Trophoblast cell (in vitro differentiated cells and primary cell): ENCODE results near the gene EBF3.

ENCODE experiments used
- DNase-seq, 2 donors: peaks; one replicate each; pipeline ENCODE4 v3.0.0-alpha.2; 2016
- H2AFZ ChIP-seq: 2 replicates; pipeline ENCODE4 v1.6.1; 2013; ENCODE audit warnings: low read length, moderate library complexity, mild to moderate bottlenecking; ENCODE audit not compliant: insufficient read depth, poor library complexity
- H2AK5ac ChIP-seq: 2 replicates; pipeline ENCODE4 v1.6.1; 2013; ENCODE audit warnings: mild to moderate bottlenecking, low read length
- H2BK120ac ChIP-seq: 2 replicates; pipeline ENCODE4 v1.6.1; 2013; ENCODE audit warnings: low read length, mild to moderate bottlenecking, moderate library complexity; ENCODE audit not compliant: insufficient read depth, poor library complexity
- H2BK12ac ChIP-seq: 2 replicates; pipeline ENCODE4 v1.6.1; 2013; ENCODE audit warnings: mild to moderate bottlenecking, low read length, moderate library complexity
- H2BK5ac ChIP-seq: 2 replicates; pipeline ENCODE4 v1.6.1; 2013; ENCODE audit warnings: low read length, low read depth, moderate library complexity, mild to moderate bottlenecking; ENCODE audit not compliant: poor library complexity
- H3K14ac ChIP-seq: 2 replicates; pipeline ENCODE4 v1.6.1; 2013; ENCODE audit warnings: mild to moderate bottlenecking, low read length
- H3K18ac ChIP-seq: 2 replicates; pipeline ENCODE4 v1.6.1; 2013; ENCODE audit warnings: mild to moderate bottlenecking, low read length
- H3K23ac ChIP-seq: 2 replicates; pipeline ENCODE4 v1.6.1; 2013; ENCODE audit warnings: low read length
- H3K27ac ChIP-seq: 2 replicates; pipeline ENCODE4 v1.5.1; 2013; ENCODE audit warnings: low read depth, mild to moderate bottlenecking, inconsistent platforms, low read length, moderate library complexity
- H3K27me3 ChIP-seq: 2 replicates; pipeline ENCODE4 v1.6.1; 2013; ENCODE audit warnings: inconsistent platforms, mild to moderate bottlenecking, low read length, moderate library complexity; ENCODE audit not compliant: insufficient read depth
- H3K36me3 ChIP-seq, 2 experiments: 1 replicate in 1 of 2; 2 replicates in 1 of 2; pipeline ENCODE4 v1.6.1; 2013; ENCODE audit warnings: low read length in 2 of 2, mild to moderate bottlenecking in 2 of 2, moderate library complexity in 1 of 2; ENCODE audit not compliant: insufficient read depth in 2 of 2, control insufficient read depth in 1 of 2
- H3K4ac ChIP-seq: 2 replicates; pipeline ENCODE4 v1.6.1; 2013; ENCODE audit warnings: low read depth, mild to moderate bottlenecking, low read length, moderate library complexity
- H3K4me1 ChIP-seq, 2 experiments: 1 replicate in 1 of 2; 2 replicates in 1 of 2; pipeline ENCODE4 v1.6.1; 2013; ENCODE audit warnings: low read length in 2 of 2, mild to moderate bottlenecking in 2 of 2, moderate library complexity in 1 of 2; ENCODE audit not compliant: insufficient read depth in 2 of 2, control insufficient read depth in 1 of 2
- H3K4me2 ChIP-seq: 2 replicates; pipeline ENCODE4 v1.6.1; 2013; ENCODE audit warnings: inconsistent platforms, mild to moderate bottlenecking, low read length, moderate library complexity
- H3K4me3 ChIP-seq: 2 replicates; pipeline ENCODE4 v1.5.1; 2013; ENCODE audit warnings: mild to moderate bottlenecking, low read depth, low read length, inconsistent platforms
- H3K79me1 ChIP-seq: one replicate; pipeline ENCODE4 v1.6.1; 2013; ENCODE audit warnings: low read length
- H3K79me2 ChIP-seq: 2 replicates; pipeline ENCODE4 v1.6.1; 2013; ENCODE audit warnings: low read length, mild to moderate bottlenecking; ENCODE audit not compliant: control insufficient read depth, insufficient read depth, poor library complexity
- H3K9ac ChIP-seq: 2 replicates; pipeline ENCODE4 v1.6.1; 2013; ENCODE audit warnings: mild to moderate bottlenecking, low read length
- H3K9me3 ChIP-seq: 2 replicates; pipeline ENCODE4 v1.6.1; 2013; ENCODE audit warnings: low read depth, mild to moderate bottlenecking, control low read depth, inconsistent platforms, low read length; ENCODE audit not compliant: insufficient read depth
- H4K12ac ChIP-seq: 2 replicates; pipeline ENCODE4 v1.6.1; 2013; ENCODE audit warnings: low read depth, mild to moderate bottlenecking, low read length, moderate library complexity
- H4K8ac ChIP-seq: 2 replicates; pipeline ENCODE4 v1.6.1; 2013; ENCODE audit warnings: low read depth, mild to moderate bottlenecking, low read length, moderate library complexity
- H4K91ac ChIP-seq: one replicate; pipeline ENCODE4 v1.6.1; 2013; ENCODE audit warnings: low read depth, mild to moderate bottlenecking, low read length, moderate library complexity
- WGBS: extraction: QIAGEN DNeasy Blood & Tissue Kit; methylation state at CpG from one replicate; pipeline ENCODE4 v1.1.7; 2013; ENCODE audit warnings: missing lambda C conversion rate; ENCODE audit not compliant: insufficient read length, insufficient coverage; ENCODE audit errors: extremely low coverage; 5-methylcytosine and 5-hydroxymethylcytosine counted together

Gene EBF3

DNA sequence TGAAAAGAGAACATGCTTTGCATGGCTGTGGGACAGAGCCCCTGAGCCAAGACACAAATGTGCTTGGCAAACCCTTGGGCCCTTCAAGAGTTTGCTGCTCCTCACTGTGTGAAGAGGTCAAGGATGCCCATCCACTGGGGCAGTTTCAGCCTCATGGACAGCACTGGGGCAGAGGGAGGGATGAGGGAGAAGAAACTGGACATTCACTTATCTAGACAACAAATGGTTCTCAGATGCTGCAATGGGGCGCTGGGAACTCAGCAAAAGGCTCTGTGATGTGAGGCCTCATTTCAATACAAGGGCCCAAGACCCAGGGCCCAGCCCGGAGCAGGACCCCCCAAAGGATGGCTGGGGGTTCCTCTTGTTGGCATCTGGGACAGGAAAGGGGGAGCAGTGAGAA lies 49.1 kb downstream of the EBF3 start:
- Histone ChIP-seq H3K27ac (no peak overlapping the region), H2BK12ac (no peak overlapping the region), H2BK120ac (no peak overlapping the region), H2AFZ (no peak overlapping the region), H4K8ac (no peak overlapping the region), H3K27me3 (no peaks in the 10 kb centered on the region), H3K4me1 (no peaks in the 10 kb centered on the region), H3K9ac (no peak overlapping the region), H4K12ac (no peak overlapping the region), H3K23ac (no peak overlapping the region), H3K79me1 (no peaks in the 10 kb centered on the region), H3K4me3 (no peak overlapping the region), H3K4ac (no peak overlapping the region), H3K36me3 (no peaks in the 10 kb centered on the region), H2AK5ac (no peak overlapping the region), H3K79me2 (no peaks in the 10 kb centered on the region), H3K14ac (no peak overlapping the region), H4K91ac (no peak overlapping the region), H2BK5ac (no peak overlapping the region), H3K9me3 (peaks cover 2% of the 10 kb centered on the region), H3K18ac (no peak overlapping the region), H3K4me2 (no peak overlapping the region)
- WGBS: no CpG with 5 or more reads among the region's 2 CpGs
- DNase-seq: no peak

DNA sequence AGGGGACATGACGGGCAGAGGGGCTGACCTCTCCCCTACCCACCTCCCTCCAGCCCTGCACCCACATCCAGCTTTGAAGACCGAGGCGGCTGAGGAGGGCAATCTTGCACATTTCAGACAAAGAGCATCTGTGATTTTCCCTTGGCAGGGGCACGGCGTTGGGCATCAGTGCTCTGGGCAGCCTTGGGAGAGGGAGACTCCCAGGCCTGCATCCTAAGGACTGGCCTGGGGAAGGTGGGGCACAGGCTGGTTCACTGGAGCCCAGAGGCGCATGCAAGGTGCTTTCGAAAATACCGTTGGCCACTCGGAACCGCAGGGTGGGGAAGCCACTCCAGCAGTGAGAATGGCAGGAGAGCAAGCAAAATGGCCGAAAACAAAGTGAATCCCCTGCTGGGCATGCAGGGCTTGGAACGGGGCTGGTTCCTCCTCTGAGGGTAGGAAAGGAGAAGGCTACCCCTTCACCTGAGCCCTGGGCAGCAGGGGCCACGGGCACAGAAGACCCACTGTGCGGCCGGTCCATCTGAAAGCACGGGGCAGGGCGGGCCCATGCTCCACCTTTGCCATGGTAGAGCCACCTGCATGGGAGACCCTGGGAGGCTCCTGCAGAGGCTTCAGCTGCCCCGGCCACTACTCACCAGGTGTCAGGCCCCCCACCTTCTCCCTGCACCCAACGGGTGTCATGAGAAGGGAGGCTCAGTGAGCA lies 49.8 kb downstream of the EBF3 start:
- Histone ChIP-seq H3K4me2 (no peak overlapping the region), H3K9ac (no peak overlapping the region), H3K14ac (no peak overlapping the region), H3K23ac (no peak overlapping the region), H2BK5ac (no peak overlapping the region), H3K27ac (no peak overlapping the region), H3K79me2 (no peaks in the 10 kb centered on the region), H2BK12ac (no peak overlapping the region), H2BK120ac (no peak overlapping the region), H3K36me3 (no peaks in the 10 kb centered on the region), H2AK5ac (no peak overlapping the region), H3K27me3 (no peaks in the 10 kb centered on the region), H2AFZ (no peak overlapping the region), H3K9me3 (peaks cover 2% of the 10 kb centered on the region), H3K4me1 (no peaks in the 10 kb centered on the region), H4K8ac (no peak overlapping the region), H3K18ac (no peak overlapping the region), H4K91ac (no peak overlapping the region), H3K79me1 (no peaks in the 10 kb centered on the region), H3K4ac (no peak overlapping the region), H4K12ac (no peak overlapping the region), H3K4me3 (no peak overlapping the region)
- no peak for DNase-seq
- no CpG with 5 or more reads among the region's 19 CpGs for WGBS

DNA sequence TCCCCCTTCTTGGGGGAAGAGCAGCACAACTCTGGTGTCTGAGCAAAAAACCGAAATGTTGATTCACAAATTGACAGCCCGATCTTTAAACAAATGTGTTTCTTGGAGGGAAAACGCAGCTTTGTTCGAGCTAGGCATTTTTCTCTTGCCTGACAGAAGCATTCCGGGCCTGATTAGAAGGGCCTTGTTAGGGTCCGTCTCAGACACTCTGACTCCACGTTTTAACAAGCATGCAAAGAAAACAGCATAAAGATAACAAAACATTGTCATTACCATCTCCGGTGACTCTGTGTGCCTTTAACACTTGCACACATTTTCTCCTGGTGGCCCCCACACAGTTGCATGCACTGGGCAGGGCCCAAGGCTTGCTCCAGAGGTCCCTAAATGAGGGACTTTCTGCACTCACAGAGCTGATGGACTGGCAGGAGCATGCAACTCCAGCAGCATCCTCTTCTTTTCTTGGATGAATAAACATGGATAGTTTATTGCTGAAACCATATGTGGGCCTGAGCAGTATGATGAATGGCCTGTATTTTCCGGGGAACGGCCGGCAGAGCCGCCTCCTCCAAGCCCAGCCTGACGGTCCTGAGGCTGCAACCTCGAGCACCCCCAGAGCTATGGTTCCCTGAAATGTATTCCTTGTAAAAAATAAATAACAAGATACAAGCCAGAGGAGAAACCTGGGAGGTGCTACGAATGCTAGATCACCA lies 50.9 kb downstream of the EBF3 start:
- no peak overlapping the region for H3K4ac ChIP-seq
- no peak overlapping the region for H3K14ac ChIP-seq
- H3K27me3 ChIP-seq: no peaks in the 10 kb centered on the region
- H3K23ac ChIP-seq: no peak overlapping the region
- no peak overlapping the region for H2BK12ac ChIP-seq
- no peak overlapping the region for H4K8ac ChIP-seq
- H3K4me3 ChIP-seq: no peak overlapping the region
- H3K9ac ChIP-seq: no peak overlapping the region
- no peak overlapping the region for H2AK5ac ChIP-seq
- no peak overlapping the region for H4K91ac ChIP-seq
- no peaks in the 10 kb centered on the region for H3K4me1 ChIP-seq
- no peak overlapping the region for H4K12ac ChIP-seq
- H3K79me2 ChIP-seq: no peaks in the 10 kb centered on the region
- no peak overlapping the region for H2BK120ac ChIP-seq
- H3K36me3 ChIP-seq: no peaks in the 10 kb centered on the region
- no peak overlapping the region for H3K18ac ChIP-seq
- H3K27ac ChIP-seq: no peak overlapping the region
- no peak overlapping the region for H2BK5ac ChIP-seq
- H3K4me2 ChIP-seq: no peak overlapping the region
- H2AFZ ChIP-seq: no peak overlapping the region
- no peak for DNase-seq
- no peaks in the 10 kb centered on the region for H3K79me1 ChIP-seq
- WGBS: no CpG with 5 or more reads among the region's 15 CpGs
- peaks cover 2% of the 10 kb centered on the region for H3K9me3 ChIP-seq

DNA sequence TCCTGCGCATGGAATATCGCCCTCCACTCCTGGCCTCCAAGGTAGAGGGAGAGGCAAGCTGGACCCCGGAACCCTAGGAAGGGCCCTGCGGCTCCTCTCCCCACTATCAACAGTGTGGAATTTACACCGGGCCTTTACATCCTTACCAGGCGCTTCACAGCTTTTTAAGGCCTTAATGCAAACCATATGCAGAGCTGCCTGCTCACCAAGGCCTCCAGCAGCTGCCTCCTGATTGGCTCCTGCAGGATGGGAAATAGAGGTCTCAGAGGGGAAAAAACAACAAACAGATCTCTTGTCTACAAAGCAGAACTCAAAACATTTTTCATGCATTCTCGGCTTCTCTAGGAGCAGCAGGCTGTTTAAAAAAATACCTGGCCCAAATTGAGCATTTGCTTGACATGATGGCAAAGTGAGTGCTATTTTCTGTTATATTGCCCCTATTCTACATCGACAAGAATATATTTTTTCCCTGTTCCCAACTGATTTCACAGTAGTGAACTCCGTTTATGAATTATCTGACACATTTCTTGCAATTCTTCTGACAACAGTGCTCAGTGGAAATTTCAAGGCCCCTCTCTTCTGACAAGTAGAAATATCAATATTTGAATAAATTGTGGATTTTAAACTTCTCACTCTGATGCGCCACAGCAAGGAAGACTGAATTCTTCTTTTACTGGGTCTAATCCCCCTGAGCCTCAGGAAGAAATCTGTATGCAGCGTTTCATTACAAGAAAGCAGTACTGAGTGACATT lies 51.7 kb downstream of the EBF3 start:
- no peak overlapping the region for H3K18ac ChIP-seq
- no peaks in the 10 kb centered on the region for H3K27me3 ChIP-seq
- H3K79me1 ChIP-seq: no peaks in the 10 kb centered on the region
- H3K27ac ChIP-seq: no peak overlapping the region
- no peak overlapping the region for H4K12ac ChIP-seq
- no peak overlapping the region for H3K4me2 ChIP-seq
- H3K23ac ChIP-seq: no peak overlapping the region
- no peak overlapping the region for H2AK5ac ChIP-seq
- H2BK5ac ChIP-seq: no peak overlapping the region
- H2BK120ac ChIP-seq: no peak overlapping the region
- no peak for DNase-seq
- H2AFZ ChIP-seq: no peak overlapping the region
- H3K9me3 ChIP-seq: no peaks in the 10 kb centered on the region
- no peak overlapping the region for H2BK12ac ChIP-seq
- H3K4me3 ChIP-seq: no peak overlapping the region
- no peaks in the 10 kb centered on the region for H3K36me3 ChIP-seq
- no CpG with 5 or more reads among the region's 11 CpGs for WGBS
- H3K9ac ChIP-seq: no peak overlapping the region
- no peak overlapping the region for H3K14ac ChIP-seq
- no peaks in the 10 kb centered on the region for H3K4me1 ChIP-seq
- no peak overlapping the region for H4K91ac ChIP-seq
- no peaks in the 10 kb centered on the region for H3K79me2 ChIP-seq
- H4K8ac ChIP-seq: no peak overlapping the region
- no peak overlapping the region for H3K4ac ChIP-seq
